Inflammatory macrophage treated with lipopolysaccharide for 4 hours (primary cell): ENCODE measurements around the gene MFAP4.
"Not testable (repeated sequence)": the region's sequence is repeated elsewhere in the genome, so short reads cannot be mapped to it uniquely, and the experiment has no call there.

Experiments used
- DNase-seq: peaks from one replicate; pipeline ENCODE4 v3.0.0-alpha.2; 2020

The MFAP4 gene

DNA sequence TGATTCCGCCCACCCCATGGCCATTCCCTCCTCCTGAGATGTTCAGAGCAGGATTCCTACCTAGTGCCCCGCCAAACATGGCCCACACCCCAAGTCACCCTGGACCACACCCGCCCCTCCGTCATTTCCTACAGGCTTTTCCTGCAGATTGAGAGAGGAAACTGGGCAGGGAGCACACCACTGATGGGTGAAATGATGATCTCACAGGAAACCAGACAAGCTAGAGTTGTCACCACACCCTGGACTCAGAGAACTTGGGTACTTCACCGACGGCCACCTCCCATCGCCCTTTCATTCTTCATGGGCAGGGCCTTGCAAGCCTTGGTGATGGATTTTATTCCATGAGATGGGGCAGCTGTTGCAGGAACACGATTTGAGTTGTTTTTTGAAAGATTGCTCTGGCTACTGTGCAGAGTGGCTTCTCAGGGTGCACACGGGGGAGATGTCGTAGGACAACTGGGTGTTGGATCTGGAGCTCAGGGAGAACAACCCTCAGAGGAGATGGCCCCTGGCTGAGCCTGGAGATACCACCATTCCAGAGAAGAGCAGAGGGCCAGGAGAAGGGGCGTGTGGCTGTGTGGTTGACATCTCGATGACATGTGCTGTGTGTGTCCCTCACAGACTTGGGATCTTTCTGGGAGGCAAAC lies 17.0 kb downstream of the MFAP4 start:
- peak; percentile 91 for DNase-seq

GRCh38 chr17:19369107-19369778 lies 17.7 kb downstream of the MFAP4 start:
- no peak for DNase-seq

- peak; percentile 69 for DNase-seq
Observed at GRCh38 chr17:19368229-19368628, 18.8 kb downstream of the MFAP4 start.

DNA sequence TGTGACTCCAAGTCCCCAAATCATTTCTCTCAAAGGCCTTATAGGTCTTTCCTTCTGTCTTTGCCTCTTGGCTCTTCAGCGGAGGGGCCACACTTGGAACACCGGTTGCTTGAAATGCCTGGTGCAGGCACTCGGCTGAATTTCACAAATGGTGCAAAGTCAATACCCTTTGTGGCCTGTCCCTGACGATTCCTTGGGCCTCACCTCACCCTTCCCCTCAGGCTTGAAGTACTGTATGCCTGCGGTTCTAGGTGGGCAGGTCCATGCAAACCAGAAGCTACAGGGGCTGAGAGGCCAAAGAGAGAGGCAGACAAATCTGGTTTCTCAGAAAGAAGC lies 20.4 kb downstream of the MFAP4 start:
- DNase-seq = no peak

DNA sequence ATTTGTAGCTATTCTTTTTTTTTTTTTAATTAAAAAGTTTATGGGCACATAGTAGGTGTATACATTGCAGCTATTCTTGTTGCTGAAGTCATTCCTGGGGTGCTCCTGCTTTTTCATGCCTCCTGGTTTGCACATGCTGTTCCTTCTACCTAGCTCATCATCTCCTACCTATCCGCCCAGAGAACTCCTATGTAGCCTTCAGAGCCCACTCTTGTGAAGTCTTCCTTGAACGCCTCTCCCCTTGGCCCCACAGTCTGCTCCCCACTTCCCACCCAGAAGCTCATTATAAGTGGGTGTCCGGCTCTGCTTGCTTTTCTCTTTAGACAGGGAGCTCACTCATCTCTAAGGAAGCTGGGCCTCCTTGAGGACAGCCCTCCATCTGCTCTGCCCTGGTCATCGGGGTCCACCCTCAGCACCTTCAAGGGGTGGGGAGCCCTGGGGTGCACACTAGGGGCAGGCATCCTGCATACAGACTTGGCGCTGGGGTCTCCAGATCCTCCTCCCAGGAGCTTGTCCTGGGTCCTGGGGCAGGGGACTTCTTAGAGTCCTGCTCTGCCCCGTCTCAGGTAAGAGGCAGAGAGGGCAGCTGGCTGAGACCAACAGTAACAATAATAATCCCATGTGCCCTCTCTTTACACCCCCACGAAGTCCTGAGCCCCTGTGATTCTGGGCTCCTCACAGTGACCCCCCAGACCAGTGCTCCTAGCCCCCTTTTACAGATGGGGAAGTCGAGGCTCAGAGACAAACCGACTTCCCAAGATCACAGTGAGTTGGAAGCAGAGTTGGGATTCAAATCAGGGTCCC lies 21.0 kb downstream of the MFAP4 start:
- no peak for DNase-seq

DNA sequence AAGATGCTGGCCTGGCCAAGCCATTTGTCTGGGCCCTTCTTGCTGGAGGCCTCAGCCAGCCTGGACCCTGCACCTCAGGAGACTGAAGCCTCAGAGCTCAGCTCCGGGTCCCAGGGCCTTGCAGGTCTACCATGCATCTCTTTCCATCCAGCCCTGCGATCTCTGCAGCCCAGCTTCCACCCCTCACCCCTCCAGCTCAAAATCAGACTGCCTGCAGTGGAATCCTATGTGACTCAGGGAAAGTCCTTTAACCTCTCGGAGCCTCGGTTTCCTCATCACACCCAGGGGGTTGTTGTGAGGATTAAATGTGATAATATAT lies 21.5 kb downstream of the MFAP4 start:
- no peak for DNase-seq

- no peak for DNase-seq
Observed at GRCh38 chr17:19364699-19365498, 22.1 kb downstream of the MFAP4 start.

- DNase-seq = no peak
Observed at GRCh38 chr17:19363460-19364035, 23.4 kb downstream of the MFAP4 start.

GRCh38 chr17:19363114-19363438 lies 23.9 kb downstream of the MFAP4 start:
- no peak for DNase-seq

- peak; percentile 82 for DNase-seq
Observed at GRCh38 chr17:19362277-19363113, 24.5 kb downstream of the MFAP4 start, which contains the start of gene B9D1. Gene B9D1 (minus strand): TSS chr17:19362723. CDS start chr17:19362569, 154 bp downstream.

DNA sequence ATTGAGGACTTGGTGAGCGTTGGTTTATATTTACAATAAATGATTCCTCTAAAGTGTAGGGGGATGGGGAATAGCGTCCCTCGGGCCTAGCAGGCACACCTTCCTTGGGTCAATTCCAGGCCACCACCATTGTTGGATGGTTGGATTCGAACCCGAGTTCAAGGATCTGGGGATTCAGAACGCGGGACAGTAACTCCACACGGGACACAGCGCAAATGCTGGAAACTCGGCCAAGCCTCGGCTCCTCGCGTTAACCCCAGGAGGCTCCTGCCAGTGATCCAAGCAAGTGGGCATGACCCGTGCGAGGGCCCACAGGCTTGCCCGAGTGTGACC lies 25.1 kb downstream of the MFAP4 start:
- no peak for DNase-seq

GRCh38 chr17:19361326-19361725 lies 25.7 kb downstream of the MFAP4 start:
- no peak for DNase-seq

- no peak for DNase-seq
Observed at GRCh38 chr17:19360772-19361171, 26.2 kb downstream of the MFAP4 start.

GRCh38 chr17:19359856-19360255 lies 27.1 kb downstream of the MFAP4 start:
- no peak for DNase-seq

DNA sequence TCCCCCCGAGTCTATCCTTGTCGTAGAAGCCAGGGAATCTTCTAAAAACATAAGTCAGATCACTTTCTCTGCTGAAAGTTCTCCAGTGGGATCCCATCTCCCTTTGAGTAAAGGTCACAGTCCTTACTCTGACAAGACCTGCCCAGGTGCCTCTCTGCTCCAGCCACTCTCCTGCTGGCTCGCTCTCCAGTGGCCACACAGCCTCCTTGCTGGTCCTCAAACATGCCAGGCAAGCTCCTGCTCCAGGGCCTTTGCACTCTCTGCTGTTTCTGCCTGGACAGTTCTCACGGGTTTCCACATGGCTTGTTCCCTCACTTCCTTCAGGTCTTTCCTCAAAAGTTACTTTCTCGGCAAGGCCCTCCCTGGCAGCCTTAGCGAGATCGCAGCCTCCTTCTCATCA lies 27.8 kb downstream of the MFAP4 start:
- no peak for DNase-seq

- no peak for DNase-seq
Observed at GRCh38 chr17:19357761-19358160, 29.2 kb downstream of the MFAP4 start.

DNA sequence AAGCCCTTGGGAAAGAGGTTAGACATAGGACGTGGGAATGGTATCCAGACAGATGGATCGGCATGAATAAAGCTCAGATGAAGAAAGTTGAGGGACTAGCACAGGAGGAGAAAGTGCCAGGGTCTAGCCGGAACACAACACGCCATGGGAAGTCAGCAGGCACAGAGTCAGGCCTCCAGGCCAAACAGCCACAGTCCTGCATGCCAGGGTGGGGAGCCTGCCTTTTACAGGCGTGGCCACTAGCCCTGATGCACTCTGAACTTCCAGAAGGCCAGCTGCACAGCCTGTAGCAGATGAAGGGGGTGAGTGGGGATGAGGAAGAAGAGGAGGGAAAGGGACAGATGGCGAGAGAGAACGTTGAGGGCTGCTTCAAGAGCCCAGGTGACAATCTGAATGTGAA lies 29.6 kb downstream of the MFAP4 start:
- DNase-seq = no peak

DNA sequence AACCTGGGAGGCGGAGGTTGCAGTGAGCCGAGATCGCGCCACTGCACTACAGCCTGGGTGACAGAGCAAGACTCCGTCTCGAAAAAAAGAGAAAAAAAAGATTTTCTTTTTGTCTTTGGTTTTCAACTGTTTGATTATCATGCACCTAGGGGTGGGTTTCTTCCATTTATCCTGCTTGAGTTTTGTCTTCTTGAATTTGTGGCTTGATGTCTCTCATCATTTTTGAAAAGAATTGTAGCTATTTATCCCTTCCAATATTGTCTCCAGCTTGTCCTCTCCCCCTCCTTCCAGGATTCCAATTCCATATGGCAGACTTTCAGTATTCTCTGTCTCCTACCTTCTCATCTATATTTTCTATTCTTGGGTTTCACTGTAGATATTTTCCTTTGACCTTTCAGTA lies 32.2 kb downstream of the MFAP4 start:
- no peak for DNase-seq

- DNase-seq = not testable (repeated sequence)
Observed at GRCh38 chr17:19353401-19353800, 33.6 kb downstream of the MFAP4 start.

DNA sequence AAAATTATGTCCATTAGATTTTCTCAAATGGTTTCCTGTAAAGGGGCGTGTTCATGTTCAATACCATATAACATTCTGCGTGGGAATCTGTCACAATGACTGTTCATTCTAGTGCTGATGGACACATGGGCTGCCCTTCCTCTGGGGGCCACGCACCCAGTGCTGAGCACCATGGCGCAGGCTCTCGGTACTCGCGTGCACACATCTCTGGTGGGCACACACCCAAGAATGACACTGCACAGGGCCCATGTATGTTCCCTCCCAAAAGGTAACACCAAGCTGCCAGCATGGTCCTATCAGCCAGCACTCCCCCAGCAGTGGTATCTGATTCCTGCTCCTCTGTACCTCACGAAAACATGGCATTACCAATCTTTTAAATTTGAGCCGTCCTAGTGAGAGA lies 38.2 kb downstream of the MFAP4 start:
- DNase-seq = no peak

DNA sequence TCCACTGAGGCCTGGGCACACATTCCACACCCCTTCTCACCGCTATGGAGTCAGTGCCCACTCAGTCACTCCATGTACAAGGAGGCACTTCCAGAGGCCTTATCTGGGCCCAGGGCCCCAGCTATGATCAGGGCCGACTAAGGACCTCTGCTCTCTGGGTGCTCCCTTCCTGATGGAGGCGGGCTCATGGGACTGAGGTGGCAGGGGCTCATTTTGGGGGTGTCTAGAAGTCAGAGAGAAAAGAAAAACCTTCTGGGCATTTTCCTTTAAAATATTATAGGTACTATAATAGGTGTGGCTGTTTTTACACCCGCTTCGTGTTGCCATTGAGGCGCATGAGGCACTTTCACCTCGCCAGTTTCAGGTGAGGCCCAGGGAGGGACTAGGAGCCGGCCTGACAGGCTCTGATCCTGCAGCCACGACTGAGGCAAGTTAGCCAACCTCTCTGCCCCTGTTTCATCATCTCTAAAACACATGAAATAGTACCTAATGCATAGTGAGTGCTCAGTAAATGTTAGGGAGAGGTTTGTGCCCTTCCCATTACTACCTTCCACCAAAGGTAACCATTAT lies 38.8 kb downstream of the MFAP4 start:
- no peak for DNase-seq
